AG04450 (cell line): Measurements from ENCODE around the gene MID1. TPM values are rescaled to one million over a fixed set of nuclear protein-coding genes. Genes with fewer than 3 reads are reported as not detected.

Source experiments
- CTCF ChIA-PET: fragments of 300-600, 350-600 bp; formaldehyde crosslinking; extraction: SDS; loops from one replicate; lab custom pipeline; 2022; ENCODE audit warnings: antibody characterized with exemption, inconsistent platforms; lab: Charles Lee
- POLR2A ChIA-PET: fragments of 350-600 bp; formaldehyde crosslinking; extraction: SDS; loops from one replicate; lab custom pipeline; 2021; ENCODE audit warnings: antibody characterized with exemption, inconsistent platforms; lab: Yijun Ruan, JAX
- DNase-seq: peaks from one replicate; pipeline ENCODE4 v3.0.0-alpha.2; 2011; ENCODE audit warnings: low read depth, low spot score
- H3K27ac ChIP-seq: one replicate; pipeline ENCODE4 v1.5.1; 2012; ENCODE audit warnings: low read depth, low read length, control low read depth
- H3K27me3 ChIP-seq: one replicate; pipeline ENCODE4 v1.6.0; 2012; ENCODE audit warnings: low read length; ENCODE audit not compliant: control insufficient read depth, insufficient read depth
- H3K4me3 ChIP-seq: 2 replicates; pipeline ENCODE4 v1.5.1; 2011; ENCODE audit warnings: mild to moderate bottlenecking, low read depth, low read length, control low read depth
- H3K9me3 ChIP-seq: 2 replicates; pipeline ENCODE4 v1.5.1; 2012; ENCODE audit warnings: low read length; ENCODE audit not compliant: control insufficient read depth, insufficient read depth
- CTCF ChIP-seq: IDR thresholded peaks from 2 replicates; pipeline ENCODE4 v1.5.1; 2011; ENCODE audit warnings: low read depth, low read length, control low read depth, inconsistent platforms
- polyA plus RNA-seq: library from polyadenylated mRNA; depleted of rRNA; stranded (reverse); fragments of >200 nt; gene quantifications from 2 replicates; pipeline ENCODE4 v1.2.3, GENCODE V29; 2011

Gene MID1
- polyA plus RNA-seq, 1 experiment, result 37.5 TPM

GRCh38 chrX:10534611-10535010, 85.8 kb downstream of the MID1 start:
- no peak overlapping the region for H3K4me3 ChIP-seq
- no peak for DNase-seq
- no peaks in the 10 kb centered on the region for H3K9me3 ChIP-seq
- H3K27ac ChIP-seq, result no peak overlapping the region
- TF ChIP-seq CTCF, result no peak
- ChIA-PET CTCF (no interaction called here), POLR2A (no interaction called here)
- H3K27me3 ChIP-seq, result no peaks in the 10 kb centered on the region

- CTCF ChIA-PET, result no interaction called here
- H3K27ac ChIP-seq, result no peak overlapping the region
Observed at GRCh38 chrX:10533696-10534365, 86.6 kb downstream of the MID1 start.

GRCh38 chrX:10531927-10532326, 88.5 kb downstream of the MID1 start:
- ChIA-PET POLR2A (no interaction called here), CTCF (no interaction called here)
- Histone ChIP-seq H3K9me3 (no peaks in the 10 kb centered on the region), H3K27me3 (no peaks in the 10 kb centered on the region), H3K4me3 (no peak overlapping the region), H3K27ac (no peak overlapping the region)
- no peak for DNase-seq
- no peak for TF ChIP-seq CTCF

More at GRCh38 chrX:10533696-10534365, 86.6 kb downstream of the MID1 start:
- no peak for TF ChIP-seq CTCF
- POLR2A ChIA-PET, result no interaction called here
- Histone ChIP-seq H3K4me3 (no peak overlapping the region), H3K9me3 (no peaks in the 10 kb centered on the region), H3K27me3 (no peaks in the 10 kb centered on the region)
- DNase-seq, result no peak

GRCh38 chrX:10529344-10529743, 91.0 kb downstream of the MID1 start:
- H3K4me3 ChIP-seq, result no peak overlapping the region
- CTCF ChIA-PET, result interaction anchor here (1.0 kb wide), 1 partner anchor 194 kb away, joined by 3 read pairs; no protein-coding TSS in a partner anchor
- POLR2A ChIA-PET, result no interaction called here
- DNase-seq, result no peak
- H3K9me3 ChIP-seq, result no peaks in the 10 kb centered on the region
- TF ChIP-seq CTCF, result no peak
- H3K27ac ChIP-seq, result no peak overlapping the region
- no peaks in the 10 kb centered on the region for H3K27me3 ChIP-seq

GRCh38 chrX:10526451-10526850, 93.9 kb downstream of the MID1 start:
- no peaks in the 10 kb centered on the region for H3K27me3 ChIP-seq
- ChIA-PET POLR2A (no interaction called here), CTCF (no interaction called here)
- H3K27ac ChIP-seq, result no peak overlapping the region
- H3K9me3 ChIP-seq, result no peaks in the 10 kb centered on the region
- TF ChIP-seq CTCF, result no peak
- no peak for DNase-seq
- H3K4me3 ChIP-seq, result no peak overlapping the region
